NOMO-1 treated with DMSO at 0.1 percent for 48 hours (cell line): Measurements from ENCODE around the gene FHOD3.
A peak's percentile ranks its signal among the peaks of the same experiment; 100 is the strongest.

Experiments used
- DNase-seq: peaks from one replicate; lab custom pipeline; 2025; ENCODE audit not compliant: unreplicated experiment; lab: John Stamatoyannopoulos, UW

FHOD3 gene

GRCh38 chr18:36610661-36611060, 313.1 kb downstream of the FHOD3 start:
- no peak for DNase-seq

- DNase-seq, result no peak
Measured at GRCh38 chr18:36613069-36613468, 315.6 kb downstream of the FHOD3 start.

GRCh38 chr18:36613810-36614209, 316.3 kb downstream of the FHOD3 start:
- no peak for DNase-seq

GRCh38 chr18:36620788-36621187, 323.3 kb downstream of the FHOD3 start:
- DNase-seq, result no peak

- DNase-seq, result no peak
Measured at GRCh38 chr18:36622610-36623009, 325.1 kb downstream of the FHOD3 start.

GRCh38 chr18:36623091-36623490, 325.6 kb downstream of the FHOD3 start:
- no peak for DNase-seq

GRCh38 chr18:36623681-36624190, 326.2 kb downstream of the FHOD3 start:
- no peak for DNase-seq

GRCh38 chr18:36624451-36625167, 327.1 kb downstream of the FHOD3 start:
- no peak for DNase-seq

- DNase-seq, result no peak
Measured at GRCh38 chr18:36625386-36625785, 327.9 kb downstream of the FHOD3 start.

GRCh38 chr18:36627637-36628036, 330.1 kb downstream of the FHOD3 start:
- DNase-seq, result no peak

GRCh38 chr18:36628435-36629137, 331.1 kb downstream of the FHOD3 start:
- DNase-seq, result no peak

- DNase-seq, result no peak
Measured at GRCh38 chr18:36629138-36629530, 331.6 kb downstream of the FHOD3 start.

GRCh38 chr18:36629836-36630235, 332.3 kb downstream of the FHOD3 start:
- DNase-seq, result no peak

- DNase-seq, result no peak
Measured at GRCh38 chr18:36630917-36631316, 333.4 kb downstream of the FHOD3 start.

GRCh38 chr18:36633961-36634412, 336.5 kb downstream of the FHOD3 start:
- DNase-seq, result peak; percentile 39

- no peak for DNase-seq
Measured at GRCh38 chr18:36634573-36635216, 337.2 kb downstream of the FHOD3 start.

GRCh38 chr18:36635414-36636096, 338.0 kb downstream of the FHOD3 start:
- no peak for DNase-seq

- peak; percentile 38 for DNase-seq
Measured at GRCh38 chr18:36636237-36636817, 338.8 kb downstream of the FHOD3 start.

- no peak for DNase-seq
Measured at GRCh38 chr18:36638224-36638623, 340.7 kb downstream of the FHOD3 start.

GRCh38 chr18:36640021-36640952, 342.8 kb downstream of the FHOD3 start:
- no peak for DNase-seq
